Measurements from ENCODE around the gene ADSS2.
A peak's percentile ranks its signal among the peaks of the same experiment; 100 is the strongest.
"Not testable (repeated sequence)": the region's sequence is repeated elsewhere in the genome, so short reads cannot be mapped to it uniquely, and the experiment has no call there.

Gene ADSS2

DNA sequence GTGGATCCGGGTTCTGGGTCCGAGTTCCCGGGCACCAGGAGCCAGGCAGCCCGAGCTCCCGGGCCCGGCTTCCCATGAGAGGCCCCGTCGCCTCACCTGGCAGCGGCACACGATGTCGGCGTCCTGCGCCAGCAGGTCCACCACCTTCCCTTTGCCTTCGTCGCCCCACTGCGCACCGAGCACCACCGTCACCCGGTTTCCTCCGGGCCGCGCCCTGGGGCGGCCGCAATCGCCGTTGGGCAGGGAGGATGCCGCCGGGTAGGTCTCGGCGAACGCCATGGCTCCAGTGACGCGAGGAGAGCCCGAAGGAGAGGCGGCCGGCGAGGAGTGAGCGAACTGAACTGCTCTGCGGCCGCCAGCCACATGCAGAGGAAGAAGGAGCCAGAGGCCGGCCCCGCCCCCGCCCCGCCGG lies at the start of gene ADSS2:
ADSS2 (minus strand) TSS at position 371 of the 412 bp plus-strand sequence; CDS start at position 279, 92 bp downstream.
- DNase-seq: peak; percentile 27

DNA sequence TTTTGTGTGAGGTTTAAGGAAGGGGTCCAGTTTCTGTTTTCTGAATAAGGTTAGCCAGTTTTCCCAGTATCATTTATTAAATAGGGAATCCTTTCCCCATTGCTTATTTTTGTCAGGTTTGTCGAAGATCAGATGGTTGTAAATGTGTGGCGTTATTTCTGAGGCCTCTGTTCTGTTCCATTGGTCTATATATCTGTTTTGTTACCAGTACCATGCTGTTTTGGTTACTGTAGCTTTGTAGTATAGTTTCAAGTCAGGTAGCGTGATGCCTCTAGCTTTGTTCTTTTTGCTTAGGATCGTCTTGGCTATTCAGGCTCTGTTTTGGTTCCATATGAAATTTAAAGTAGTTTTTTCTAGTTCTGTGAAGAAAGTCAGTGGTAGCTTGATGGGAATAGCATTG lies 48.8 kb upstream of the ADSS2 start:
- DNase-seq: not testable (repeated sequence)

DNA sequence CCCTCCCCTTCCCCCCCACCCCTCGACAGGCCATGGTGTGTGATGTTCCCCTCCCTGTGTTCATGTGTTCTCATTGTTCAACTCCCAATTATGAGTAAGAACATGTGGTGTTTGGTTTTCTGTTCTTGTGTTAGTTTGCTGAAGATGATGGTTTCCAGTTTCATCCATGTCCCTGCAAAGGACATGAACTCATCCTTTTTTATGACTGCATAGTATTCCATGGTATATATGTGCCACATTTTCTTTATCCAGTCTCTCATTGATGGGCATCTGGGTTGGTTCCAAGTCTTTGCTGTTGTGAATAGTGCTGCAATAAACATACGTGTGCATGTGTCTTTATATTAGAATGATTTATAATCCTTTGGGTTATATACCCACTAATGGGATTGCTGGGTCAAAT lies 47.8 kb upstream of the ADSS2 start:
- not testable (repeated sequence) for DNase-seq

DNA sequence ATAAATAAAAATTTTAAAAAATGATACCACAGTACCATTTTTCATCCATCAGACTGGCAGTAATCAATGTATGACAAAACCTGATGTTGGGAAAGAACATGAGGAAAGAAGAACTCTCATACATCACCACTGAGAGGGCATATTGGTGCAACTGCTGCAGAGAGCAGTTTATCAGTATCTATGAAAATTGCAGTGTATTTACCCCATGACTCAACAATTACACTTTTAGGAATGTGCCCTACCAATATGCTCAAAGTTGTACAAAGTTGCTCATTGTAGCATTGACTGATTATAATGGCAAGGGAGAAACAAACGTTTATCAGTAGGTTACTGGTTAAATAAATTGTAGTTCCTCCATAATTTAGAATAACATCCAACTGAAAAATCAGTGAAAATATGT lies 46.1 kb upstream of the ADSS2 start:
- DNase-seq: no peak

DNA sequence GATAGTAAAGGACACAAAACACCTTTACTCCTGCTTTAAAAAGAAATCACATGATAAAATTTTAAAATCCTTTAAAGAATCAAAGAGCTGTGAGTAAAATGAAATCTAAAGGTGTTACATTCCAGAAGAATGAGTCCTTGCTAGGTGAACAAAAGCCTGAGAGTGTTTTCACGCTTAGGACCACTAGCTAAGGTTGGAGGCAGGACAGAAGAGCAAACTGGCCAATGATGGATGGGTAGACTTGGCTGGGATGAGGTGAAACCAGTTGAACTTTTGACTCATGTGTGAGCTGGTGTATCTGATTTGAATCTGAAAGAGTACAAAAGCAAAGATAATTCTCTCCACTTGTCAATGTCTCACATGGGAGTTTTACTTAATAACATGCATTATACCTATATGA lies 44.5 kb upstream of the ADSS2 start:
- no peak for DNase-seq

DNA sequence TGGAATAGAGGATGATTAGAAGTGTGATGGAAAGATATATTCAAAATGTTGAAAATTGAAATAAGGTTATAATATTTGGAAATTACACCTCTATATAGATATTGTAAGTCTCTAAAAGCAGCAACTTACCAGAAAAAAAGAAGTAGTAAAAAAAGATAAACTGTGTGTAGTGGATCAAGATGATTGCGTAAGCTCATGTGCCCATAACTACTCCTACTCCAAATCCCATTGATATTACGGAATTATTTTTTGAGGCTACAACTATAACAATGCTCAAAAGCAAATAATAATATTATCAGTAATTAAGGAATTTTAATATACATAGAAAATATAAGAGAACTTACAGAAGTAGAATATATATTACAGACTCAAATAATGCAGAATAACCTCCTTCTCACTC lies 42.9 kb upstream of the ADSS2 start:
- DNase-seq: no peak

DNA sequence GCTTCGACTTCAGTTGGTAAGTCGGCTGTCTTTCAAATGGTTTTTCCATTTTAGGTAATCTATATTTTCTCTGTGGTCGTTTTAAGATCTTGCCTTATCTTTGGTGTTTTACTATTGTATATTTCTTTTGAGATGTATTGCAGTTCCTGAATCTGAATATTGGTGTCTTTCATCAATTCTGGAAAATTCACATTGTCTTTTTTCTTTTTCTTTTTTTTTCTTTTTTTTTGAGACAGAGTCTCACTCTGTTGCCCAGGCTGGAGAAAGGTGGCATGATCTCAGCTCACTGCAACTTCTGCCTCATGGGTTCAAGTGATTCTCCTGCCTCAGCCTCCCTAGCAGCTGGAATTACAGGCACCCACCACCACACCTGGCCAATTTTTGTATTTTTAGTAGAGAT lies 33.3 kb upstream of the ADSS2 start:
- not testable (repeated sequence) for DNase-seq

DNA sequence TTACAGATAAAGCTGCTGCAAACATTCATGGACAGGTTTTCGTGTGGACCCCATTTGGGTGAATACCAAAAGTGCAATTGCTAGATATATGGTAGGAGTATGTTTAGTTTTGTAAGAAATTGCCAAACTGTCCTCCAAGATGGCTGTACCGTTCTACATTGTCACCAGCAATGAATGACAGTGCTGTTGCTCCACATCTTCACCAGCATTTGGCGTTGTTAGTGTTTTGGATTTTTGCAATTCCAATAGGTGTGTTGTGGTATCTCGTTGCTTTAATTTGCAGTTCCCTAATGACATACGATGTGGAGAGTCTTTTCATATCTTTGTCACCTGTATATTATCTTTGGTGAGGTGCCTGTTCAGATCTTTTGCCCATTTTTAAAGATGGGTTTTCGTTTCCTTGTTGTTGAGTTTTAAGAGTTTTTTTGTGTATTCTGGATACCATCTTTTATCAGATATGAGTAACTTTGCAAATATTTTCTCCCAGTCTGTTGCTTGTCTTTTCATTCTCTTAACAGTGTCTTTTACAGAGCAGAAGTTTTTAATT lies 21.4 kb upstream of the ADSS2 start:
- no peak for DNase-seq

DNA sequence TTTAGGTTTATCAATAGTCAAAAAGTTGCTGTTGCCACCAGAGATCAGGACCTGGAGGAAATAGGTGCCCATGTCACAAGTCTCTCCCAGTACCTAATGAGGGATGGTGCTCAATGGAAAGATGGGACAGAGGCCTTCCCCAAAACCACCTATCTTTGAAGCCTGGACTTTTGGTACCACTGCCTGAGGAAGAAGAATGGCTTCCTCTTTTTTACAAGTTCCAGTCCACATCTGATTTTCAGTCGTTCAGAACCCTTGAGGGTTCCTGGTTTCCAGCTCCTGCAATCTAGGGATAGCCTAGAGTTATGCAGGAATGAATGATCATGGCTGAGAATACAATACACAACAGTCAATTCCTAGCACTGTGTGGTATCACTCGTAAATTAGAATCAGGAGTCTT lies 15.0 kb upstream of the ADSS2 start:
- no peak for DNase-seq

DNA sequence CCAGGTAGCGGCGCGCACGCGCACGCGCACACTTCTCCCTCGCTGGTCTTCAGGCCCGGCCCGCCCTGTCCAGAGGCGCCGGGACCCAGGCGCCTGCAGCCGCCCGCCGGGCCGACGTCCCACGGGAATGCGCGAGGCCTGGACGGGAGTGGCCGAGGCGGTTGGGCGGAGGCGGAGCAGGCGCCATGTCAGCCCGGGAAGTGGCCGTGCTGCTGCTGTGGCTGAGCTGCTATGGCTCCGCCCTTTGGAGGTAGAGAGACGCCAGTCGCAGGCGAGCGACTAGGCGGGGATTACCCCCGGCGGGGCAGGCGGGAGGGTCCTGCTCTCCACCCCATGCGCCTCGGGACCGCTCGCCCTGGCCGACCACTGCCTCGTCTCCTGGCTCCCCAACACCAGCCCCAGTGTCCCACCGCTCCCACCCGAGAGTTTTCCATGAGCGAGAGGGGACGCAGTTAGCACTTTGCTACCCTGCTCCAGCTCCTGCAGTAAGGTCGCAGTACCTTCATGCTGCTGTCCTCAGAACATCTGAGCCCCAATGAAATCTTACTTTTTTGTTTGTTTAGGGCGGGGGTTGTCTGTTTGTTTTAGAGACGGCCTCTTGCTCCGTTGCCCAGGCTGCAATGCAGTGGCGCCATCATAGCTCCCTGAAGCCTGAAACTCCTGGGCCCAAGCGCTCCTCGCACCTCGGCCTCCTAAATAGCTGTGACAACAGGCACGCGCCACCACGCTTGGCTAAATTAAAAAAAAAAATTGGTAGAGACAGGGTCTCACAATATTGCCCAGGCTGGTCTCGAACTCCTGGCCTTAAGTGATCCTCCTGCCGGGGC lies 9.7 kb upstream of the ADSS2 start, which contains the start of gene CATSPERE:
CATSPERE (plus strand) TSS at position 29 of the 827 bp plus-strand sequence; CDS start at position 186, 157 bp downstream.
- peak; percentile 79 for DNase-seq

DNA sequence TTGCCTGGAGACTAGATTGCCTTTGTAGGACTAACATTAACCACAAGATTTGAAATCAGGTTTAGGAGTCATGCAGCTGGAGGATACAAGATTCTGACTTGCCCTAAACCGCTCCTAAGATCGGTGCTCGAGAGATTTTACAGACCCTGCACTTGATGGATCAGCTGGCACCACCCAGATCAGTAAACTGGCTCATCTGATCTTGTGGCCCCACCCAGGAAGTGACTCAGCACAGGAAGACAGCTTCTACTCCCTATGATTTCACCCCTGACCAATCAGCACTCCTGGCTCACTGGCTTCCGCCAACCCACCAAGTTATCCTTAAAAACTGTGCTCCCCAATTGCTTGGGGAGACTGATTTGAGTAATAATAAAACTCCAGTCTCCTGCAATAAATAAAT lies 8.5 kb upstream of the ADSS2 start:
- no peak for DNase-seq

DNA sequence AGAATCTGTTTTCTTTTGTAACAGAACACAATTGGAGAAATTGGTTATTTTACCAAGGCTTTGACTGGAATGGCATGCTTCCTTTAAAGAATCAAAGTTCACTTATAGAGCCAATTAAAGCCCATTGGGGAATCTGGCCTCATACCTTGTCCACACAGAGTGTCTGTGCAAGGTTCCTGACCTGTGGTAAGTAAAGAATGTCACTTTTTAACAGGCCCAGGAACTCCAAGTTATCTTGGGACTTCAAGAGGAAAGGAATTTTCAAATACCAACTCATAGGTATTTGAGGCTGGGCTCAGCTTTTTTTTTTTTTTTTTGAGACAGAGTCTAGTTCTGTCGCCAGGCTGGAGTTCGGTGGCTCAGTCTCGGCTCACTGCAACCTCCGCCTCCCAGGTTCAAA lies 7.1 kb upstream of the ADSS2 start:
- DNase-seq: no peak

DNA sequence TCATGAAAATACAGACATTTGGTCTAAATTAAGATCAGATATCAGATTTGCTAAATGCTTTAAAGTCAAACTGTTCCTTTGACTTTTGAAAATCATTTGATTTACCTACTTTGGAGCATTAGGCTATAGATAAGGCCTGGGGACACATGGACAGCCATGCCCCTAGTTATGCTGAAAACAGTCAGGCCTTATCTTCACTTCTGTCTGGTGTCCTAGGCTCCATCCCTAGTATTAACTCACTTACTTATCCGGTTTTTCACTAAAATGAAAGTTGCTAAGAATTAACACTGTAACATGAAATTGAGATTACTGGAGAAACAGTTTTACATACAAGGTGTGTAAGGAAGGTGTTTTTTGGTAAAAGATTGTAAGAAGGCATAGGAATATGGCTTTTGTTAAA lies 4.9 kb upstream of the ADSS2 start:
- no peak for DNase-seq

DNA sequence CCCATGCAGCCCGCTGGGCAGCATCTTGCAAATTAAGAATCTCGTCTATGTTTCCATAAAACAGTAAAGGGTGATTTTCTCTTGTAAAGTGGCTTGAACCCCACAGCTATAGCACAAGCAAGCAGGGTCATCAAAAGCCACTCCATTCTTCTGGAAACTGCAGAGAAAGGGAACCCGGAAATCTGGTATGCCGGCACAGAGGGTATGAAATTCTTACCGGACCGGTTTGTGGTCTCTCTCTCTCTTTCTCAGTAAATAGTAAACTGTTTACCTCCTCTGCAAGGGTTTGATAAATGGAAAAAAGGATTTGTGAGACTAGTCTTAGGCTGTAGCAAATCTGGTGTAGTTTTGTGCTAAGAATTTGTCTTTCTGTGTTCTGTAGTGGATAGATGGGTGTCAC lies 2.7 kb upstream of the ADSS2 start:
- no peak for DNase-seq

DNA sequence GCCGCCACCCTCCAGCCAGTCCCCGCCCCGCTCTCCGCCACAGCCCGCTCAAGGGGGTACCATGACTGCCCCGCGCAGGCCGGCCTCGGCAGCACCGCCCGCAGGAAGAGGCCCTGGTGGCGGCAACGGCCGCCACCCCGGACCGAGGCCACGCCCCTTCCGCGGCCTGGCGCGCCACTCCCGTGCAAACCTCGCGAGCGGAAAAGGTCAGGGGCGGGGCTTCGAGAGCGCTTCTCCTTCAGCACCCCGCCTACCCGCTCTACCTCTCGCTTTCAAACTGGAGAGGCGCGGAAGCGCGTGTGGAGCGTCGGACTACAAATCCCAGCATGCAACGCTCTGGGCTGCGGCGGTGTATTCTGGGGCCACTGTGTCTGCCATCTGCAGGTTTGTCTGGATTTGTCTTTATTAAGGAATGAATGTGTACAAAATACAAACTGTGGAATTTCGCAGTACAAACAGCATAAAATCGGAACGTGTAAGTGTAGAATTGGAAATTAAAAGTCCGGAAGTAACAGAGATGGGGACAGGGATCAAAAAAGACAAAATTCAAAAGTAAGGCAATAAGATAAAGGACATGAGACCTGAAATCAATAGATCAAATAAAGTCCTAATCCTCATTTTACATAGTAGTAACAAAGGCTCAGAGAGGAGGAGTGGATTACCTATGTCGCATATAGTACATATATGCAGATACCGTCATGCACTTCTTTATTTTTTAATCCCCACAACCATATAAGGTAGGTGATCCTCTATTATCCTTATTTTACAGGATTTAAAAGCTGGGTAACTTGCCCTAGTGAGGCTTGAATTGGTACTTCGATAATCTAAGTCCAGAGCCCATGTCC lies 464 bp upstream of the ADSS2 start:
- peak; percentile 89 for DNase-seq

DNA sequence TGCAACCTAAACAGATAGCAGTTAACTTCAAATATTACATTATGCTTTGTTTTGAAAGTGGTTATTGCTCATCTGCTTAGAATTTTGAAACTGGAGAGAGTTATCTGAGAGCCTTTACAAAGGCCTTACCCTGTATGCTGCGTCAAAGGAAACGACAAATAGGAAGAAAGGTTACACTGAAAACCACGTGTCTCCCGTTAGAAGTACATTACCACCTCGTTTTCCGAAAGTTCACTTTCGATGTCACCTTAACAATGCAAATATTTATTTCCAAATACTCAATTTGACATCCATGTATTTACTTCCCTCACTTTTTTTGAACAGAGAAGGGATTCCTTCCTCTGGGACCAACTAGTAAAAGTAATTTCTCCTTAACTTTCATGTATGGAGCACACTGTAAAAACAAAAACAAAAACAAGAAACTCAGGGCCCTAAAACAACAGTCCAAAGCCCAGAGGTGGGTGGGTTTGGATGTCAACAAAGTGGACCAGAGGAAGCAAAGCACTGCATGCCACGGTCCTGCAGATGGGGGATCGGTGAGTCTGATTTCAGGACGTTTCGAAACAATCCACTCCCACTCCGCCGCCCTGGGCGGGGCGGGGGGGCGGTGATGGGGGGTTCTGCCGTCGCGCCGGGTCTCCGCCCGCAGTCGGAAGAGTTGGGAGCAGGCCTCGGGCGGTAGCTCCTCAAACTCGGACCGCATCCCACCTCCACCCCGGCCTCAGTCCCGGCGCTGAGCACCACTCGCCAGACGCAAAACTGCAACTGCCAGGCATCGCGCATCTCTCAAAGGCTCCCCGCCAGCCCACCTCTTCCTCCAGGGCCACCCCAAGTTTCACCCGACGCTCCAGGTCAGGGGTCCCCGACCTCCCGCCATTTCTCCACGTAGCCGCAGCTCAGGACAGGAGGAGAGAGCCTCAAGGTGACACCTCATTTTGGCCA lies 841 bp downstream of the ADSS2 start:
- peak; percentile 24 for DNase-seq

DNA sequence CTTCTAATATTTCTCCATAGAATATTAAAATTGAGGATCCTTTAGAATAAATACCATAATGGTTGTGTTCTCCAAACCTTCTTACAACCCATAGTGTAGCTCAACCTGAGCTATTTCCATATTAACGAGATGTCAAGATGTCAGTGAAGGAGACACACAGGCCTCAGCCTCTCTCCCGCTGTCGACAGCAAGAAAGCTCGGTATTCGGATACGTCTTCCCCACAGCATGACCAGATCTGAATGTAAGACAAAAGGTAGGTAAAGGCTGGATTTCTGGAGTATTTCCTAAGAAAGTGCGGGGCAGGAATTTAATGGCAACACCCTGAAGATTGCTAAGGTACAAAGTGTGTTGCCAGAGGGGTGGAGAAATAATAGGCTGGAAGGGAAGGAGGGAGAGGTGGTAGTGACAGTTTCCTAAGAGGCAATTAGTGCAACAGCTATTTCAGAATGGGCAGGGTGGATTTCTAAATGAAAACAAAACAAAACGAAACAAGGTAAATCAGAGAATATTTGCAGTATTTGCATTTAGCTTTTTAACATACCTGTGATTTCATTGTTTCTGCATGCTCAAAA lies 1.7 kb downstream of the ADSS2 start:
- no peak for DNase-seq

DNA sequence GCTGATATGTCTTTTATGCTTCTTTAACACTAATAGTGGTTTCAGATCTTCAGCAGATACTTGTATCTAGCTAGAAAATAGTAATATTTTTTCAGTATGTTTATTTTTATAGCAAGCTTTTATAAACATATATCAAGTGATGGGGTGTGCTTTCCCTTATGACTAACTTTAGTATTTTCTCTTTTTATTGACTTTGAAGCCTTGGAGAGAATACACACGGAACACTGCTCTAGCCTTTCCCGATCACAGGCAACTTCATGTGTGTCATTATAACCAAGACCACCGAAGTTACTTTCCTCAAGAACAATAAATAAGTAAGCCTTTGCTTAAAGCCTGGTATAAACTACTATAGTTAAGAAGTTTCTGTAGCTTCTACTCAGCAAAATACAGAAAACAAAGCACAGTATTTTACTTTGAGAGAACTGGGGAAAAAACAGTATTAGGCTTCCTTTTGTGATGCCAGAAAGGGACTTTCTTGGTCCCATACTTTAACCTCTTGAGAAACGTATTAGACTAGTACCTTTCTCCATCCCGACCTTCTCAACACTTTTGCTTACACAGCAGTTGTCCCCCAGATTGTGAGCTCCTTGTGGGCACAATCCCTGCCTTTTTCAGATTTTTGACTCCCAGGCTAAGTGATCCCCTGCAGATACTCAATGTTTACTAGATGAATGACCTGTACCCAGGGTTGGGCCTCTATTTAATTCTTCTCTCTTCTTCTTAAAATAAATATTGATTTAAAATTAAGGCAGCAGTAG lies 3.3 kb downstream of the ADSS2 start:
- DNase-seq: no peak

DNA sequence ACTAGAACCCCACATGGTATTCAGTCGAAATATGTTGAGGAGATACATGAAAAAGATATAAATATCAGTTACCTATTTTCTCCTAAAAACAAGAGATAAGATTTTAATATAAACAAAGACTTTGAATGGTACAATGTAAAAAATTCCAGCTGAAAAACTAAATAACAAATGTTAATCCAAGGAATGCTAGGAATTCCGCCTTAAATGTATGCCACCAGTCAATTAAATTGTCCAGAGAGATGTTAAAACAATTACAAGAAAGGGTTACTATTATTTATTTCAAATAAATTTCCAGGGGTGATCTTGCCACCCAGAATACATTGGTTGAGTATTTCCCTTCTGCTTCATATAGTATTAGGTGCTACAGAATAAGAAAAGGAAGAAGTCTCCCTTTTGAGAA lies 4.2 kb downstream of the ADSS2 start:
- DNase-seq: no peak

DNA sequence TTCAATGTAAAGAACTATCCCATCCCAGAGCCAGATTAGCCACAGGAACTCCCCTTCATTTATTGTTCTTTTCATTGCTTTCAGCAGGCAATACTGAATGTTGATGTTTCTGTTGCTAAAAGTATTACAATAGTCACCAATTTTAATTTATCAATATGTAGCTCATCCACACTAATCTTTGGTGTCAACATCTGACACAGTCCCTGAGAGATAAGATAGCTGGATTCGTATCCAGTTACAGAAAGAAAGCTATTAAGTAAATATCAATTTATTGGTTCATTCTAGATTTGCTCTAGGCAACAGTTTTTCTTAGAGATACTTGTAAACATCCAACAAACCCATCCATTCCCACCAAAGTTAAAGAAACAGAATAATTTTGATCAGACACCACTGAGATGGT lies 4.7 kb downstream of the ADSS2 start:
- DNase-seq: no peak
